H1 (cell line): ENCODE results near the gene PLXDC2. TPM values are rescaled to one million over a fixed set of nuclear protein-coding genes. Genes with fewer than 3 reads are reported as not detected.

Experiments used
- CTCF ChIA-PET: fragments of 300-600 bp; sonication (Branson Sonifier 250); formaldehyde crosslinking; loops from one replicate; lab custom pipeline; 2021; ENCODE audit not compliant: partially characterized antibody; lab: Charles Lee
- POLR2A ChIA-PET: fragments of 300-600 bp; sonication (Branson Sonifier 250); formaldehyde crosslinking; loops from one replicate; lab custom pipeline; 2021; ENCODE audit warnings: inconsistent platforms; ENCODE audit not compliant: partially characterized antibody; lab: Charles Lee
- DNase-seq, 2 experiments: peaks; one replicate each; pipeline versions ENCODE4 v3.0.0 to v3.0.0-alpha.2; 2010 to 2022; ENCODE audit warnings: low spot score in 2 of 2, low read depth in 1 of 2, mixed read lengths in 1 of 2
- FAIRE-seq: peaks from 2 replicates; lab custom pipeline; 2011; peaks lifted over from hg19 to GRCh38; lab: Jason Lieb, UNC
- H2AFZ ChIP-seq: 2 replicates; pipeline ENCODE4 v1.8.1; 2012; ENCODE audit warnings: low read length, inconsistent platforms
- H2AK5ac ChIP-seq: 2 replicates; pipeline ENCODE4 v1.6.1; 2013; ENCODE audit warnings: low read depth, low read length
- H2BK120ac ChIP-seq: replicated peaks from 2 replicates; pipeline ENCODE3; 2013; ENCODE audit warnings: low read depth, low read length, inconsistent platforms
- H2BK12ac ChIP-seq: 2 replicates; pipeline ENCODE4 v1.6.1; 2013; ENCODE audit warnings: low read depth, low read length
- H2BK15ac ChIP-seq: 2 replicates; pipeline ENCODE4 v1.6.1; 2013; ENCODE audit warnings: low read length
- H2BK20ac ChIP-seq: 2 replicates; pipeline ENCODE4 v1.6.1; 2013; ENCODE audit warnings: low read length
- H2BK5ac ChIP-seq: 2 replicates; pipeline ENCODE4 v1.6.1; 2013; ENCODE audit warnings: low read depth, low read length
- H3K14ac ChIP-seq: 2 replicates; pipeline ENCODE4 v1.6.1; 2013; ENCODE audit warnings: inconsistent platforms; ENCODE audit not compliant: insufficient read length
- H3K18ac ChIP-seq: 2 replicates; pipeline ENCODE4 v1.6.1; 2013; ENCODE audit warnings: low read length; ENCODE audit errors: extremely low read depth
- H3K23ac ChIP-seq: 2 replicates; pipeline ENCODE4 v1.6.1; 2013; ENCODE audit warnings: inconsistent platforms; ENCODE audit not compliant: insufficient read length
- H3K23me2 ChIP-seq: 2 replicates; pipeline ENCODE4 v1.6.1; 2013; ENCODE audit warnings: low read depth, low read length
- H3K27ac ChIP-seq: 2 replicates; pipeline ENCODE4 v1.6.1; 2011; ENCODE audit warnings: low read depth, low read length, inconsistent platforms
- H3K27me3 ChIP-seq, 4 experiments: replicated peaks in 1 of 4; 1 replicate in 1 of 4; 2 replicates in 3 of 4; pipeline versions ENCODE4 v1.6.1 to v1.8.1; 2011 to 2013; ENCODE audit warnings: low read length in 3 of 4, mild to moderate bottlenecking in 3 of 4, inconsistent platforms in 2 of 4, mixed read lengths in 2 of 4, moderate library complexity in 1 of 4; ENCODE audit not compliant: control insufficient read depth in 3 of 4, insufficient read depth in 3 of 4; ENCODE audit errors: extremely low read depth in 1 of 4
- H3K36me3 ChIP-seq, 4 experiments: 2 replicates each; pipeline versions ENCODE4 v1.6.1 to v1.8.1; 2011 to 2013; ENCODE audit warnings: mild to moderate bottlenecking in 4 of 4, low read length in 3 of 4, moderate library complexity in 2 of 4, control low read depth in 1 of 4, inconsistent platforms in 1 of 4; ENCODE audit not compliant: insufficient read depth in 4 of 4, control insufficient read depth in 2 of 4
- H3K4ac ChIP-seq: replicated peaks from 2 replicates; pipeline ENCODE3; 2013; ENCODE audit warnings: low read length, low read depth, mixed read lengths, inconsistent platforms; ENCODE audit not compliant: insufficient read length
- H3K4me1 ChIP-seq, 4 experiments: replicated peaks in 1 of 4; 1 replicate in 1 of 4; 2 replicates in 3 of 4; pipeline versions ENCODE4 v1.6.1 to v1.8.1; 2011 to 2013; ENCODE audit warnings: low read length in 3 of 4, inconsistent platforms in 2 of 4, mixed read lengths in 1 of 4; ENCODE audit not compliant: insufficient read depth in 4 of 4, control insufficient read depth in 3 of 4
- H3K4me2 ChIP-seq, 2 experiments: 2 replicates each; pipeline versions ENCODE4 v1.6.1 to v1.8.1; 2011 to 2013; ENCODE audit warnings: low read depth in 2 of 2, low read length in 2 of 2, control low read depth in 1 of 2, inconsistent platforms in 1 of 2, mild to moderate bottlenecking in 1 of 2; ENCODE audit not compliant: insufficient read depth in 1 of 2
- H3K4me3 ChIP-seq, 4 experiments: fragments of 200-600, 300-600 bp in 1 of 4; sonication (generic), shearing (Covaris generic), sonication (Bioruptor Twin) in 1 of 4; 2 replicates each; pipeline versions ENCODE4 v1.5.1 to v1.8.1; 2011 to 2016; ENCODE audit warnings: low read length in 4 of 4, low read depth in 3 of 4, control low read depth in 2 of 4, inconsistent platforms in 2 of 4, mild to moderate bottlenecking in 2 of 4, mixed read lengths in 1 of 4, moderate library complexity in 1 of 4; ENCODE audit not compliant: insufficient read depth in 2 of 4; ENCODE audit errors: extremely low read depth in 1 of 4
- H3K56ac ChIP-seq: replicated peaks from 2 replicates; pipeline ENCODE3; 2013; ENCODE audit warnings: low read depth, mild to moderate bottlenecking, mixed read lengths, low read length, inconsistent platforms; ENCODE audit not compliant: insufficient read length
- H3K79me1 ChIP-seq: 2 replicates; pipeline ENCODE4 v1.6.1; 2013; ENCODE audit warnings: low read depth, low read length, control low read depth
- H3K79me2 ChIP-seq, 2 experiments: 2 replicates each; pipeline versions ENCODE4 v1.6.1 to v1.8.1; 2012 to 2013; ENCODE audit warnings: low read length in 2 of 2, mild to moderate bottlenecking in 2 of 2, inconsistent platforms in 1 of 2; ENCODE audit not compliant: insufficient read depth in 2 of 2, control insufficient read depth in 1 of 2
- H3K9ac ChIP-seq, 4 experiments: replicated peaks in 1 of 4; 1 replicate in 1 of 4; 2 replicates in 3 of 4; pipeline versions ENCODE4 v1.6.1 to v1.8.1; 2011 to 2013; ENCODE audit warnings: low read depth in 3 of 4, low read length in 3 of 4, control low read depth in 2 of 4, mild to moderate bottlenecking in 2 of 4, moderate library complexity in 2 of 4, inconsistent platforms in 1 of 4; ENCODE audit errors: extremely low read depth in 1 of 4
- H3K9me3 ChIP-seq, 2 experiments: 2 replicates each; pipeline versions ENCODE4 v1.6.1 to v1.8.1; 2012 to 2013; ENCODE audit warnings: mild to moderate bottlenecking in 2 of 2, moderate library complexity in 2 of 2, control low read depth in 1 of 2, inconsistent platforms in 1 of 2, low read depth in 1 of 2, low read length in 1 of 2, mixed read lengths in 1 of 2; ENCODE audit not compliant: insufficient read depth in 2 of 2
- H4K20me1 ChIP-seq, 2 experiments: replicated peaks in 1 of 2; 2 replicates each; pipeline versions ENCODE3 to v1.8.1; 2011 to 2013; ENCODE audit warnings: inconsistent platforms in 2 of 2, low read length in 2 of 2, mild to moderate bottlenecking in 1 of 2; ENCODE audit not compliant: insufficient read depth in 2 of 2, control insufficient read depth in 1 of 2
- H4K5ac ChIP-seq: 2 replicates; pipeline ENCODE4 v1.6.1; 2013; ENCODE audit warnings: low read length, low read depth, mixed read lengths, inconsistent platforms; ENCODE audit not compliant: insufficient read length
- H4K8ac ChIP-seq: 2 replicates; pipeline ENCODE4 v1.8.0; 2013; ENCODE audit warnings: mild to moderate bottlenecking, moderate library complexity, low read length, inconsistent platforms; ENCODE audit not compliant: insufficient read depth; ENCODE audit errors: extremely low read depth
- H4K91ac ChIP-seq: replicated peaks from 2 replicates; pipeline ENCODE3; 2013; ENCODE audit warnings: low read length, mixed read lengths, inconsistent platforms; ENCODE audit not compliant: insufficient read length
- BCL11A ChIP-seq, 2 experiments: IDR thresholded peaks; one replicate each; pipeline ENCODE4 v1.6.1; 2011; ENCODE audit warnings: low read depth in 2 of 2, low read length in 2 of 2, mild to moderate bottlenecking in 2 of 2
- CEBPB ChIP-seq: IDR thresholded peaks from 2 replicates; pipeline ENCODE4 v1.6.1; 2012; ENCODE audit warnings: low read depth, low read length
- CHD1 ChIP-seq: IDR thresholded peaks from 2 replicates; pipeline ENCODE4 v1.6.1; 2012; ENCODE audit warnings: low read depth, low read length, improper control_type of control experiment
- GABPA ChIP-seq: IDR thresholded peaks from 2 replicates; pipeline ENCODE4 v1.6.1; 2011; ENCODE audit warnings: mild to moderate bottlenecking, low read length, moderate library complexity, borderline replicate concordance; ENCODE audit not compliant: insufficient read depth
- KDM5A ChIP-seq: fragments of 200-600 bp; IDR thresholded peaks from 2 replicates; pipeline ENCODE4 v1.7.1; 2012; ENCODE audit warnings: mild to moderate bottlenecking, low read length, inconsistent platforms, mixed read lengths
- NANOG ChIP-seq: IDR thresholded peaks from 2 replicates; pipeline ENCODE4 v1.6.1; 2011; ENCODE audit warnings: low read length, low read depth, mild to moderate bottlenecking, inconsistent platforms; ENCODE audit not compliant: insufficient read depth, poor library complexity, severe bottlenecking
- NRF1 ChIP-seq: IDR thresholded peaks from 2 replicates; pipeline ENCODE4 v1.6.1; 2011; ENCODE audit warnings: mild to moderate bottlenecking, low read depth, low read length, improper control_type of control experiment
- POLR2A ChIP-seq, 2 experiments: IDR thresholded peaks; 1 replicate in 1 of 2; 2 replicates in 1 of 2; pipeline ENCODE4 v1.6.1; 2011; ENCODE audit warnings: low read depth in 2 of 2, low read length in 2 of 2, mild to moderate bottlenecking in 2 of 2; ENCODE audit errors: control extremely low read depth in 1 of 2
- POU5F1 ChIP-seq: IDR thresholded peaks from 2 replicates; pipeline ENCODE4 v1.6.1; 2011; ENCODE audit warnings: low read depth, mild to moderate bottlenecking, low read length, moderate library complexity
- SP2 ChIP-seq: IDR thresholded peaks from 2 replicates; pipeline ENCODE4 v1.6.1; 2012; ENCODE audit warnings: mild to moderate bottlenecking, low read length, inconsistent platforms
- TBP ChIP-seq: IDR thresholded peaks from 2 replicates; pipeline ENCODE4 v1.6.1; 2011; ENCODE audit warnings: low read depth, low read length, improper control_type of control experiment
- WGBS, 2 experiments: shearing (Covaris generic) in 1 of 2; methylation state at CpG; one replicate each; pipeline versions ENCODE4 v1.1.6 to v1.1.7; 2013 to 2015; ENCODE audit warnings: low lambda C conversion rate in 2 of 2, mixed read lengths in 2 of 2, inconsistent platforms in 1 of 2, low coverage in 1 of 2, missing lambda C conversion rate in 1 of 2; ENCODE audit not compliant: insufficient replicate concordance in 2 of 2, insufficient coverage in 1 of 2, insufficient read length in 1 of 2; ENCODE audit errors: extremely low coverage in 1 of 2, missing lambda C conversion rate in 1 of 2; 5-methylcytosine and 5-hydroxymethylcytosine counted together
- polyA plus RNA-seq, 7 experiments: library from polyadenylated mRNA; depleted of rRNA in 3 of 7; stranded (reverse) in 5 of 7; unstranded in 2 of 7; fragments of >200 nt in 5 of 7; fragments of 200-250 nt in 2 of 7; gene quantifications; 1 replicate in 5 of 7; 2 replicates in 1 of 7; 4 replicates in 1 of 7; pipeline versions ENCODE4 v1.2.1 to v1.2.3, GENCODE V29; 2011 to 2013; ENCODE audit warnings: missing spikeins in 2 of 7, mixed read lengths in 2 of 7
- total RNA-seq: library from RNA; stranded (reverse); fragmentation: NEBNext Ultra II Directional; extraction: Animal tissue kit (Norgen Biotek cat#: 25700); gene quantifications from 2 replicates; pipeline ENCODE4 v1.2.1, GENCODE V29; 2021

PLXDC2 gene
- total and polyA plus RNA-seq, 2 of the 8 experiments (the other 6 are each of a cell fraction or from before 2014, with no cell fraction given), result 23.0 to 40.5 TPM

DNA sequence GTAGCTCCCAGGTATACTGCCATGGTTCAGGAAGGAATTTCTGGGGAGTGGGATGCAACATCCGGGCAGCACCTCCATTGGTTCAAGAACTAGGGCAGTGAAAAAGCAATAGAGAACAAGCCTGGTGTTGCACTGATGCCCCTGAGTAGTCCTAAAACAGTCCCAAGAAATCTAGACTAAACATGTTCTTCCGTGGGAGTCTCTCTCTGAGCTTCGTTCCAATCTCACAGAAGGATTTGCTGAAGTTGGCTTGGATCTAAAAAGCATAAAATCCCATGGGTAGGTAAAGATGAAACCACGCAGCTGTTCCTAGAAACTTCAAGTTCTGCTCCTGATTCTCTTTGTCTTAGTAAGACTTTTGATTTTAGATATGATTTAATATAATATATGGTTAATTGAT lies 154.5 kb downstream of the PLXDC2 start:
- Histone ChIP-seq H3K36me3 (no peaks in the 10 kb centered on the region), H3K27ac (no peak overlapping the region), H2AK5ac (no peak overlapping the region), H2BK5ac (no peak overlapping the region), H3K4me3 (no peak overlapping the region), H3K9me3 (no peaks in the 10 kb centered on the region), H3K79me1 (no peaks in the 10 kb centered on the region), H4K20me1 (no peaks in the 10 kb centered on the region), H2BK20ac (no peak overlapping the region), H2BK15ac (no peak overlapping the region), H3K23ac (no peak overlapping the region), H2BK120ac (no peak overlapping the region), H3K27me3 (no peaks in the 10 kb centered on the region), H2AFZ (no peak overlapping the region), H2BK12ac (no peak overlapping the region), H3K23me2 (no peaks in the 10 kb centered on the region), H3K4ac (no peak overlapping the region), H4K8ac (no peak overlapping the region), H4K5ac (no peak overlapping the region), H4K91ac (no peak overlapping the region), H3K56ac (no peak overlapping the region), H3K4me2 (no peak overlapping the region), H3K9ac (no peak overlapping the region), H3K79me2 (peaks cover 0 to 44% of the 10 kb centered on the region in 2 experiments; a peak in 2 of 4 replicates), H3K18ac (no peak overlapping the region), H3K4me1 (peaks cover 0 to 13% (median 5%) of the 10 kb centered on the region in 4 experiments; a peak in 5 of 7 replicates), H3K14ac (no peak overlapping the region)
- CTCF ChIA-PET, result no interaction called here
- FAIRE-seq (no peak), DNase-seq (no peak)
- POLR2A ChIA-PET, result no interaction called here
- 96% methylated on average over 4 of the region's 4 CpGs; no CpG with 5 or more reads in 1 of the 2 experiments for WGBS, 2 experiments
- TF ChIP-seq CHD1, result no peak
- TF ChIP-seq TBP, result no peak
- no peak for TF ChIP-seq POLR2A (IDR thresholded peaks at IDR 0.05; ENCODE audit: control extremely low read depth in 1 of 2, low read depth in 2 of 2, low read length in 2 of 2)
- no peak for TF ChIP-seq CEBPB
- no peak for TF ChIP-seq POU5F1
- TF ChIP-seq KDM5A, result no peak
- TF ChIP-seq BCL11A (IDR thresholded peaks at IDR 0.05; ENCODE audit: low read depth in 2 of 2, low read length in 2 of 2), result no peak
- TF ChIP-seq SP2, result no peak
- no peak for TF ChIP-seq NRF1
- TF ChIP-seq NANOG, result no peak
- no peak for TF ChIP-seq GABPA
